ENCODE data around the gene RPS25. TPM values are rescaled to one million over a fixed set of nuclear protein-coding genes. Genes with fewer than 3 reads are reported as not detected.

Gene RPS25
- total and polyA plus RNA-seq, 9 of the 15 experiments (the other 6 are each of a cell fraction or from before 2014, with no cell fraction given), result 1,553 to 5,486 (median 2,471) TPM

- TF ChIP-seq SMARCE1 (IDR thresholded peaks at IDR 0.05), result peak; percentile 73
- peak; percentile 68 for TF ChIP-seq EGR1 (conservative IDR thresholded peaks at IDR 0.05)
- TF ChIP-seq ETV1 (tag; conservative IDR thresholded peaks at IDR 0.05; ENCODE audit: low read depth), result peak; percentile 80
- TF ChIP-seq MAZ (CRISPR knock-in tag; conservative IDR thresholded peaks at IDR 0.05 in 1 of 2, IDR thresholded peaks at IDR 0.05 in 1 of 2), result peak; percentile 65 to 94; a peak in 3 of 4 replicates
- peak; percentile 68 for TF ChIP-seq NFE2 (IDR thresholded peaks at IDR 0.05; ENCODE audit: low read depth)
- peak; percentile 81 to 85 for TF ChIP-seq E2F6 (IDR thresholded peaks at IDR 0.05; ENCODE audit: borderline replicate concordance in 1 of 2, extremely low read depth in 1 of 2, insufficient read depth in 1 of 2, insufficient read length in 1 of 2, low read depth in 1 of 2, low read length in 1 of 2, poor library complexity in 1 of 2, severe bottlenecking in 1 of 2)
- peak; percentile 59; the same call in 1 of the 2 replicates for TF ChIP-seq DMBX1 (CRISPR knock-in tag; IDR thresholded peaks at IDR 0.05; ENCODE audit: borderline replicate concordance)
- TF ChIP-seq ZEB2 (IDR thresholded peaks at IDR 0.05), result peak; percentile 82
- no peak for TF ChIP-seq SIN3A (IDR thresholded peaks at IDR 0.05; ENCODE audit: borderline replicate concordance in 2 of 2, control insufficient read depth in 1 of 2, low read depth in 2 of 2, low read length in 2 of 2)
- peak; percentile 54 for TF ChIP-seq ELF1 (tag; IDR thresholded peaks at IDR 0.05)
- peak; percentile 62 for TF ChIP-seq BRD9 (IDR thresholded peaks at IDR 0.05; ENCODE audit: low read depth, partially characterized antibody)
- peak; percentile 54 to 57 for TF ChIP-seq NRF1 (conservative IDR thresholded peaks at IDR 0.05 in 1 of 2, IDR thresholded peaks at IDR 0.05 in 1 of 2)
- no peak for TF ChIP-seq DIDO1 (tag; IDR thresholded peaks at IDR 0.05; ENCODE audit: low read depth)
- TF ChIP-seq ZFP36 (IDR thresholded peaks at IDR 0.05; ENCODE audit: low read depth, low read length, partially characterized antibody), result peak; percentile 88
- TF ChIP-seq SPI1 (IDR thresholded peaks at IDR 0.05; ENCODE audit: borderline replicate concordance, low read depth, low read length), result peak; percentile 100
- TF ChIP-seq NCOA1 (IDR thresholded peaks at IDR 0.05; ENCODE audit: low read depth), result peak; percentile 70
- TF ChIP-seq MTA3 (IDR thresholded peaks at IDR 0.05; ENCODE audit: borderline replicate concordance), result no peak
- no peak for TF ChIP-seq JUNB (CRISPR knock-in tag; conservative IDR thresholded peaks at IDR 0.05)
- TF ChIP-seq YY1 (IDR thresholded peaks at IDR 0.05; ENCODE audit: borderline replicate concordance in 1 of 3, control insufficient read depth in 1 of 3, extremely low read depth in 1 of 3, insufficient read depth in 3 of 3, insufficient read length in 1 of 3, insufficient replicate concordance in 2 of 3, low read depth in 1 of 3, low read length in 2 of 3), result peak in 1 of 3 experiments; percentile 27
- peak; percentile 97 for TF ChIP-seq MAX (CRISPR knock-in tag; IDR thresholded peaks at IDR 0.05)
- TF ChIP-seq JUND (IDR thresholded peaks at IDR 0.05; ENCODE audit: borderline replicate concordance, low read depth, low read length), result peak; percentile 47; the same call in 1 of the 2 replicates
- TF ChIP-seq JUND (tag; IDR thresholded peaks at IDR 0.05; ENCODE audit: borderline replicate concordance, low read depth, low read length), result peak; percentile 58; the same call in 1 of the 3 replicates
- peak in 1 of 2 experiments; percentile 54; a peak in 2 of 4 replicates for TF ChIP-seq ARNT (IDR thresholded peaks at IDR 0.05)
- TF ChIP-seq FOXP4 (CRISPR knock-in tag; IDR thresholded peaks at IDR 0.05; ENCODE audit: borderline replicate concordance), result no peak
These were observed 37.8 kb downstream of the RPS25 start (continued) for GRCh38 chr11:118980191-118980881.

All from K562 (cell line).